C4-2B (cell line): Measurements from ENCODE around the gene ZNRD2.

Source experiments
- ZFX ChIP-seq: fragments of 450-650 bp; IDR thresholded peaks from 2 replicates; pipeline ENCODE4 v1.6.1; 2017
- TF ChIP-seq, protein P1 (sequence below): fragments of 450-650 bp; conservative IDR thresholded peaks from 2 replicates; pipeline ENCODE4 v1.5.1; 2017; ENCODE audit warnings: mild to moderate bottlenecking

DNA sequence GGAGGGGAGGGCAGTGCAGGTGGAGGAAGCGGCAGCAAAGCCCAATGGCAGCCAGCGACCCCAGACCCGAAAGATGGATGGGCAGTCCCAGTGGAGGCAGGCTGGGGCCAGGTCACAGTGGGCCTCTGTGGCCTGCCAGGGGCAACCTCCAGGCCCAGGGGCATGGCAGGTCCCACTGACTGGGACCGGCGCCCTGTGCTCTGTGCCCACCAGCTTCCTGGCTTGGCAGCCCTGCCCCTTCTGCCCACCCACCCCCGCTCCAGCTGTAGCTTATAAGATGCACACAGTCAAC lies 29.6 kb downstream of the ZNRD2 start:
- TF ChIP-seq, protein P1, sequence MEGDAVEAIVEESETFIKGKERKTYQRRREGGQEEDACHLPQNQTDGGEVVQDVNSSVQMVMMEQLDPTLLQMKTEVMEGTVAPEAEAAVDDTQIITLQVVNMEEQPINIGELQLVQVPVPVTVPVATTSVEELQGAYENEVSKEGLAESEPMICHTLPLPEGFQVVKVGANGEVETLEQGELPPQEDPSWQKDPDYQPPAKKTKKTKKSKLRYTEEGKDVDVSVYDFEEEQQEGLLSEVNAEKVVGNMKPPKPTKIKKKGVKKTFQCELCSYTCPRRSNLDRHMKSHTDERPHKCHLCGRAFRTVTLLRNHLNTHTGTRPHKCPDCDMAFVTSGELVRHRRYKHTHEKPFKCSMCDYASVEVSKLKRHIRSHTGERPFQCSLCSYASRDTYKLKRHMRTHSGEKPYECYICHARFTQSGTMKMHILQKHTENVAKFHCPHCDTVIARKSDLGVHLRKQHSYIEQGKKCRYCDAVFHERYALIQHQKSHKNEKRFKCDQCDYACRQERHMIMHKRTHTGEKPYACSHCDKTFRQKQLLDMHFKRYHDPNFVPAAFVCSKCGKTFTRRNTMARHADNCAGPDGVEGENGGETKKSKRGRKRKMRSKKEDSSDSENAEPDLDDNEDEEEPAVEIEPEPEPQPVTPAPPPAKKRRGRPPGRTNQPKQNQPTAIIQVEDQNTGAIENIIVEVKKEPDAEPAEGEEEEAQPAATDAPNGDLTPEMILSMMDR, result no peak
- TF ChIP-seq ZFX, result no peak
